GM19452 (cell line): Measurements from ENCODE around the gene C16orf96.

Source experiments
- ATAC-seq: cut with Tn5 transposase; IDR thresholded peaks from one replicate; pipeline ENCODE4 v1.9.1; 2021; ENCODE audit not compliant: unreplicated experiment

Gene C16orf96

DNA sequence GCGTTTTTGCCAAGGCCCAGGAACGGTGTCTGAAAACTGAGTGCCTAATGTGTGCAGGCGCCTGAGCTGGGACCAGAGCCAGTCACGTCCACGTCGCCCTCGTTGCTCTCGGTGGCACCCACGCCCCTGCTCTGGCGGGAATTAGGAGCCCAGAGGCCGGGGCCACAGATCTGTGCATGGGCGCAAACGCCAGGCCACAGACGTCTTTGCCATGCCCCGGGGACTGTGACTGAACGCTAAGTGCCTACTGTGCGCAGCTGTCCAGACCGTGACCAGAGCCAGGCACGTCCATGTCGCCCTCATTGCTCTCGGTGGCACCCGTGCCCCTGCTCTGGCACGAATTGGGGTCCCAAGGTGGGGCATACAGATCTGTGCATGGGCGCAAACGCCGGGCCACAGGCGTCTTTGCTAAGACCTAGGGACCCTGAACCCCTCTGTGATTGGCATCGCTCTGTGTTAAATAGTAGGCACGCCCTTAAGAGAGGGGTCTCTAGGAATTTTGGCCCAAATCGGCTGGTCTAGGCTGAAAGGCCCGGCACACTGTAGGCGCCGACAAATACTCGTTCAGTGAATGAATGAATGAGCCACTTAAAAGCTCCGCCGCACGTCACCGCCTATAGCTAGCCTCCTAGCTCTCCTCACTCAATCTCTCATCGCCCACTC lies 59.4 kb downstream of the C16orf96 start:
- no peak for ATAC-seq

DNA sequence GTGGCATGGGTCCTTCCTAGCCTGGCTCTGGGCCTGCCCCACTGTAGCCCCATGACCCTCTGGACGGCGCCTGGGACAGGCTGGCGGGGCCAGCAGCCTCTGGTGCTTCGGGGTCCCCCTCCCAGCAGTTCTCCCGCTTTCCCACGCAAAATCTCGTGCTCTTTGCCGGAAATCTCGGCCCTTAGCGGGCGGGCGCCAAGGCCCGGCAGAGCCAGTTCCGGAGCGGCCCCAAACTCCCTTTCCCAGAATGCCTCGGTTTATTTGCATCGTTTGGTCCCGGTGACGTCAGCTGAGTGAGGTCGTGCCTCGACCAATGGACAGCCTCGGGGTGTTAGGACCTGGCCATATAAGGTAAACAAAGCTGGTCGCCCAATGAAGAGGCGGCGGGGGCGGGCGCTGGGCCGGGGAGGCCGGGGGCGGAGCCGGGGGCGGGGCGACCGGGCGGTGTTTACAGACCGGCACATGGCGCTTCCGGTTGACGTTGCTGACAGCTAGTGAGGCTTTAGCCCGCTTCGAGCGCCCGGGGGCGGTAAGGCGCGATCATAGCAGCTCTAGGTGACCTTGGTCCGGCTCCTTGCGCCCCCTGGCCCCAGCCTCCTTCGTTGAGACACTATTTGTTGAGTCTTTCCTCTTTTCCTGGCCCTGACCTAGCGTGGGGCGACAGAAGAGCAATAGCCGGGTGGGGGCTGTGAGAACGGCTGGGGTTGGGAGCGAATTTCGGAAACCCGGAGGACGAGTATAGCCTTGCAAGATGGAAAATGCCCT lies 60.1 kb downstream of the C16orf96 start:
- peak; percentile 69 for ATAC-seq

DNA sequence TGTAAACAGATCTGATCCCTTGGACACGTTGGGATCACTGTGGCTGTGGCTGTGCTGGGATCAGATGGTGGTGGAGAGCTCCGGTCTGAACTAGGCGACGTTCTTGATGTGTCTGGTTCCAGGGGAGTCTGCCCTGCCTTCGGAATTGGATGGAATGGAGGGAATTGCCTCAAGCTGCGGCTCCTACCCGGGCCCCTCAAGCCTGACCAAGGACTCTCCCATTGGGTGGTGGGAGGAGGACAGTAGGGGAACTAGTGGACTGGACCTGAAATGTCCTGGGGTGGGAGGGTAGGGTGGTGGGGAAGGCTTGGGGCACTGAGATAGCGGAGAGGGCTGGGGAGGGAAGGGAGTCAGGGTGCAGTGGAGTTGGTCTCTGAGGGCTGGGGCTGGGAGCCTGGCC lies 61.7 kb downstream of the C16orf96 start:
- ATAC-seq: no peak

DNA sequence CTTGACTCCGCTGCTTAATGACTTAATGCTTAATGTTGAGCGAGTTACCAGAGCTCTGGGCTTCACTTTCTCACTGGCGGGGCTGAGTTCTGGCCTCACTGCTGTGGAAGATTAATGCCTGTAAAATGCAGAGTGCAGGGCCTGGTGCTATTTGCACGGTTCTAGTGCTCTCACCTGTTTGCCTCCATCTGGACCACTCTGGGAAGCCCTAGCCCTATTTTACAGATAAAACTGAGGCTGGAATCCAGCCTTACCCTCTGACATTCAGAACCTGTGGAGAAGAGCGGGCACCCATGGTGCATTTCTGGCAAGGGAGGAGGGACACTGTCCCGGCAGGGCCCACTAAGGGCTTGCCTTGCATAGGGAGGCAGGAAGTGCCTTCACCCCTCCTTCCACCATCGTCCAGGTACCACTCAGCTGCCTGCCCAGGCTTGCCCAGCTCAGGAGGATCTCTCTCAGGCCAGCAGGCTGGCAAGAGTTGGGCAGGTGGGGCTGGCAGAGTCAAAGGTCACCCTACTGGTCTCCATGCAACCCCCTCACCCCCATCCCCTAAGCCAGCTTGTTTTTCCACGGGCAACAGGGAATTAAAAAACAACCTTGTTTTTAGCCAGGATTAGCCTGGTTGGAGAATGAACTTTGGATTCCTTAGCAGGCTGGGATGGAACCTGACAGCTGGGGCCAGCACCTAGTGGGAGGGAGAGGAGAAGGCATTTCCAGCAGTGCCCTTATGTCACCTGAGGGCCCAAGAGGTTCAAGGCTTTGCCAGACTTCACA lies 62.7 kb downstream of the C16orf96 start:
- no peak for ATAC-seq

DNA sequence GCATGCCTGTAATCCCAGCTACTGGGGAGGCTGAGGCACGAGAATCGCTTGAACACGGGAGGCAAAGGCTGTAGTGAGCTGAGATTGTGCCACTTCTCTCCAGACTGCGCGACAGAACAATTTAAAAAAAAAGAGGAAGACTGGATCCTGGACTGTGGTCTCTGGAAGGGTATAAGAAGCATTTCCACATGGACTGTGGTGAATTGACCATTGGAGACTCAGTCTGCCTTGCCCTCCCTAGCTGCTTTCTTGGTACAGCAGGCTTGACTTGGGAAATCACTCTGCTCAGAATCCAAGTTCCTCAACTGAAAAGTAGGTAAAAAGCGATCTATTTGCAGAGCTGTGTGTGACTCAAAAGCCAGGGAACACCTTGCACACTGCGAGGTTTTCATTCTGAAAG lies 67.5 kb downstream of the C16orf96 start:
- no peak for ATAC-seq

DNA sequence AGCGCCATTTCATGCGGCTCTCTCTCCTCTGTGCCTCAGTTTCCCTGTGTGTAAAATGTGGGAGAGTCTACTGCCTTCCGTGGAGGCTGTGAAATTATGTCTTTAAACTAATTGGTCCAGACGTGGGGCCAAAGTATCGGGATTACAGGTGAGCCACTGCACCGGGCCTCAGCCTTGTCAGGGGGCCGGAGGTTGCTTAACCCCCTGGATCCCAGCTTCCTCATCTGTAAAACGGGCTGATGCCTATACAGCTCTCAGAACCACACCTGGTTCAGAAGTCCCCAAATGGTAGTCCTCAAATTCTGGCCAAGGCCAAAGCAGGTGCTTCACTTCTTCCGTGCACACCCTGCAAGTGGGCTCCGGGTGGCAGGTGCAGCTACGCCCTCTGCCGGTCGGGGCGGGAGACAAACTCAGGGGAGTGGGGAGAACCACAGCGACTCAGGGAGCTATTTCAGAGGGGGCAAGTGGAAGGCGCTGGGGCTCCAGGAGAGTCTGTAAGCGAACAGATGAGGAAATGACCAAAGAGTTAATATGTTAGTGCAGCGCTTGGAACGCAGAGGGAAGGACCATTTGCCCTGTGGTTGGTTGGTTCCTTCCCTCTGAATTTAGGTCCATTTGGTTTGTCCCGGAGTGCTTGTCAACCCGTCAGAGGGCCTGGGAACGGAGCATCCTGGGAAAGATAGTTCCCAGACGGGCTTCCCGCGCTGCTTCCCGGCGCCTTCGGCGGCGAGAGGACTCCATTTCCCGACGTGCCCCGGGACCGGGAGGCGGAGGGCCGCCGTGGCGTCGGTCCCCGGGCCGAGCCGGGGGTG lies 68.1 kb downstream of the C16orf96 start, which contains the start of gene MGRN1:
Gene MGRN1 (plus strand): TSS at position 812 of the 812 bp plus-strand sequence. CDS start 135 bp downstream, outside the sequence.
- peak; percentile 68 for ATAC-seq

DNA sequence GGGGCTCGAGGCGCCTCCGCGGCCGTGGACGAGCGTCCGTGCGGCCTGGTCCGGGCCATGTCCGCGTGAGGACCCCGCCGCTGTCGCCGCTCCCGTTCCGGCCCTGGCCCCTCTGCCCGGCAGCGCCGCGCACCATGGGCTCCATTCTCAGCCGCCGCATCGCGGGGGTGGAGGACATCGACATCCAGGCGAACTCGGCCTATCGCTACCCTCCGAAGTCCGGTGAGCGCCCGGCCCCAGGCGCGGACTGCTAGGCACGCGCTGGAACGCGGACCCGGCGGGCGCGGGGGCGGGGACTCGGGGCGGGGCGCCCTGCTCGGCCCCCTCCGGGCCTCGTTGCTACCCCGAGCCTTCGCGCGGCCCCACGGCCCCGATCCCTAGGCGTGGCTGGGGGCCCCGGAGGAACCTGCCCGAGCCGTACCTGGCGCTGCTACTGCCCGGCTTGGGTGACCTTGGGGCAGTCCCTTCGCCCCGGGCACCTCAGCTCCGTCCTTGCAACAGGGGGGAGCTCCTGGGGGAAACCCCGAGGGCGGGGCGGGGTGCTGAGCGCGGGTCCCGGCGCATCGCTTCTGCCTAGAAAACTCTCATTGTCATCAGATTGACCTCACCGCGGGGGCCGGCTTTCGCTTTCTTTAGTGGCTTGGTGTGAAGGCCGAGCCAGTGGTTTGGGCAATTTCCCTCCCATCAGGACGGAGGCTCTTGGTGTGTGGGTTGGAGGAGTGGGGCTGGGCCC lies 68.9 kb downstream of the C16orf96 start:
- peak; percentile 52 for ATAC-seq

DNA sequence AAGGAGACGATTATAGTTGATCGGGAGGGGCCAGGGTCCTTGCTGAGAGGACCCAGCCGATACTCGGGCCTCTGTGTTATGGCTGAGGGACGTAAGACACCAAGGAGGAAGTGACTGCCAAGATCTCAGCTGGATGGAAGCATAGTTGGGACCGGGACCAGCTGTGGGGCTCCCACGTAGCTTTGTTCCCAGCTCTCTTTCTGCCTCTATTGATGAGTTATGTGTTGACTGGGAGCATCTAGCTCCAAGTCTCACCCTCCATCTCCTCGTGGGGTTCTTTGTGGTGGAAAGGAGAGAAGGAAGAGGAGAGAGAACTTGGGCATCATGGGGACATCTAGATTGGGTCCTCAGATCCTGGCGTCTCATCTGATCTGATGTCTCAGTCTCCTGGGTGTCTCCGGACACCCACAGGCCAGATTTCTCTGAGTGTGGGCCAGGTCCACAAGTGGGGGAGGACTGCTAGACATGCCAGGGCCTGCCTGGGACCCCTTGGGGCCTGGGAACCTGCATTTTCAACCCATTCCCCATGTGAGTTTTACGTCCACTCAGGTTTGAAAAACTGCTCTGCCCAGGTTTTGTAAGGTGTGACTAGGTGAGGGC lies 69.5 kb downstream of the C16orf96 start:
- no peak for ATAC-seq

DNA sequence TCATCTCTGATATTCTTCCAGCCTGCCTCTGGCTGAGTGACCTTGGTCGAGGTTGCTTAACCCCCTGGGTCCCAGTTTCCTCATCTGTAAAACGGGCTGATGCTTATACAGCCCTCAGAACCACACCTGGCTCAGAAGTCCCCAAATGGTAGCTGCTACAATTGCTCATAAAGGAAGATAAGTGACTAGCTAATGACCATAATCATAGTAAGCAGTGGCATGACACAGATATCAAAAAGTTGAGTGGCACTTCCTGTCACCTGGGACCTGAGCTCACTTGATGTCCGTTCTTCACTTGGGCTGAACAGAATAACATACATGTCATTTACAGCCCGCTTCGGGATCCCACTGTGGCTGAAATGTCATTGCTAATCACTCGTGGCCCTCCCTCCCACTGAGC lies 70.3 kb downstream of the C16orf96 start:
- no peak for ATAC-seq

DNA sequence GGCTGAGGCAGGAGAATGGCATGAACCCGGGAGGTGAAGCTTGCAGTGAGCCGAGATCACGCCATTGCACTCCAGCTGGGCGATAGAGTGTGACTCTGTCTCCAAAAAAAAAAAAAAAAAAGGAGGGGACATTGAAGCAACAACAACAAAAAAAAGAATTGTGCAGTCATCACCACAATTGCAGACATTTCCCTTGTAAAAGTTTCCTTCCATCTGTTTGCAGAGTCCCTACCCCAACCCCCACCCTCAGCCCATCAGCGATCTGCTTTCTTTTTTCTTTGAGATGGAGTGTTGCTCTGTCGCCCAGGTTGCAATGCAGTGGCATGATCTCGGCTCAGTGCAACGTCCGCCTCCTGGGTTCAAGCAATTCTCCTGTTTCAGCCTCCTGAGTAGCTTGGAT lies 72.1 kb downstream of the C16orf96 start:
- no peak for ATAC-seq

DNA sequence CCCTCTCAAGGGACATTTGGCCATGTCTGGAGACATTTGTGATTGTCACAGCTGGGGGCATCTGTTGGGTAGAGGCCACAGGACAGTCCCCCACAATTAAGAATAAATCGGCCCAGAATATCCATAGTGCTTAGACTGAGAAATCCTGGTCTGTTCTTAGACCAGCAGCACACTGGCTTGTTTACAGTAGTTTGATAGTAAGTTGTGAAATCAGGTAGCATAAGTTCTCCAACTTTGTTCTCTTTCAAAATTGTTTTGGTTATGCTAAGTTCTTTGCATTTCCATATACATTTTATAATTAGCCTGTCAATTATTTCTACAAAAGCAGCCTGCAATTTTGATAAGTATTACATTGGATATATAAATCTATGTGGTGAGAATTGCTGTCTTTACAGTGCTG lies 75.3 kb downstream of the C16orf96 start:
- no peak for ATAC-seq

DNA sequence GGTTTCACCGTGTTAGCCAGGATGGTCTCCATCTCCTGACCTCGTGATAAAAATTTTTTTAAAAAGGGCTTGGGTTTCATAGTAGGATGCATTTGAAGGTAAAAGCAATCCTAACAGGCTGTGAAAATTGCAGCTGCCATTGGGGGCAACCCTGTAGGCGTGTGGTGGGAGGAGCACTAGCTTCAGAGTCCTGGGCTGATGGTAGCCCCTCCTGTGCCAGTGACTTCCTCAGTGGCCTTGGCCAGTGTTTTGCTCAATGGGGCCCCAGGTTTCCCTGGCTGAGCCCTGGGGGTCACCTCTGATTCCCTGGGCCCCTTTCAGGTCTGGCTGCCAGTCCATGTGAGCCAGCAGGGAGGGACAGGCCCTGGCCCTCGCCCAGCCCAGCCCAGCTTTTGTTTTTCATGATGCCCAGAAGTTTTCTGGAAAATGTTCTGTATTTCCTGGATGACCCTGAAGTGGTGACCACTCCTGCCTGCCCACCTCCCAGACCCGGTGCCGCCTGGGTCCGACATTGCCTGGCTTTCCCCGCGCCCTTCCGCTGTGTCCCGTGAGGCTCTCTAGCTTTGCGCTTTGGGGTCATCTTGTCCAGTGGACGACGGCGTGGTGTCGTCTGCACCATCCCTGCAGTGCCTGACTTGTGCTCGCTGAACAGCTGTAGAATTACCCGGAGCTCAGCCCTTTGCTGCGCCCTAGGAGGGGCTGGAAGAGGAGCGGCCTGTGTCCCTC lies 77.9 kb downstream of the C16orf96 start:
- ATAC-seq: no peak

DNA sequence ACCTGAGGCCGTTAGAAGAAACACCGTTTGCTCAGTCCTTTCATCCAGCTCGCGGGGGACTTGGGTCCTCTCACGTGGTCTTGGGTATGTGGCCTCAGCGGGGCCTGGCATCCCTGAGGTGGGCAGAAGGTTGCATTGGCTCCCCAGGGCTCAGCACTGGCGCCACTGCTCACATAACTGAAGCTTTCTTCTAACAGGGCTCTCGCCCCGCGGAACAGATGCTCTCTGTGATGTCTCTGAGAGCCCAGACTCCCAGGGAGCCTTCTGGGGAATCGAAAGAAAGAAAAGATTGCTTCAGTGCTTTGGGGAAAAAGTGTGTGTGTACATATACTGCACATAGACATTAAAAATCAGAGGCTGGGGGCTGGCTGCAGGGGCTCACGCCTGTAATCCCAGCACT lies 78.6 kb downstream of the C16orf96 start:
- no peak for ATAC-seq

DNA sequence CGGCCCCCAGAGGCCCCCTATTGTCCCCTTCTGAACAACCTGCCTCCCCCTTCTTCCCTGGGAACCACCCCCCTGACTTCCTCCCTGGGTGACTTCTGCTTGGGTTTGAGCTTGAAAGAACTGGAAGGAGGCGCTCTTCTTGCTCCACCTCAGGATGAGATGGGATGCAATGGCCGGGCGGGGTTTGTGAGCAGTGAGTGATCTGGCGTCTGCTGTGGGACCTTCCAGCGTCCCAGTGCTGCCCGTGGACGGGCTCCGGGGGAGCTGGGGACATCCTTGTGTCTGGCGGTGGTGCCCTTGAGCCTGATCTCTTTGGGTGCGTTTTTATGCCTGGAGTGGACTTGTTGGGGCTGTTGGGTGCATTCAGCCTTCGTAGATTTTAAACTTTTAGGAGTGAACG lies 80.1 kb downstream of the C16orf96 start:
- no peak for ATAC-seq

DNA sequence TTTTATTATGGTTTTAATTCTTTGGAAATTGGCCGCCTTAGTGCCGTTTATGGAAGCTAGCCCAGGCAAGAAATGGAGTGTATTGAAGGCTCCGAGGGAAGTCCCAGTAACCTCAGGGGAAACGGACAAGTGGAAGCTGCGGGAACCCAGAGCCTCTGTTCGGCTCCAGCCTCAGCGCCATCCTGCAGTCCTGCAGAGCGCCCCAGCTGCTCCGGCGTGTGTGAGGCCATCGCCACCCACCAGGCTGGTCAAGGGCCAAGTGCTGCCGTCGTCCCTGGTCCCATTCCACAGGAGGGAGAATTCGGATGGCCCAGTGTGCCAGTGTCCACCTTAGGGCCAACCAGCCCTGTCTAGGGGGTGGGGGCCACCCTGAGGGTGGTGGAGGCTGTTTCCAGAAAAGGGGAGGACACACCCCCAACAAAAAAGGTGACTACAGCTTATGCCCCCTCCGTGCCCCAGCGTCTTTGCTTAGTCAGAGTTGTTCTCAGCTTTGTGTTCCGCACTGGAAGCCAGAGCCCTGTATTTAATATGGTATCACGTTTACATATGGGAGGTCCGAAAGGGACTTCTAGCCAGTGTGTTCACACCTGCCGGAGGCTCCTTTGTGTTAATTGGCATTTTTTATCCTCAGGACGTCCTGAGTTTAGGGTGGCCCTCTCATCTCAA lies 81.5 kb downstream of the C16orf96 start:
- no peak for ATAC-seq

DNA sequence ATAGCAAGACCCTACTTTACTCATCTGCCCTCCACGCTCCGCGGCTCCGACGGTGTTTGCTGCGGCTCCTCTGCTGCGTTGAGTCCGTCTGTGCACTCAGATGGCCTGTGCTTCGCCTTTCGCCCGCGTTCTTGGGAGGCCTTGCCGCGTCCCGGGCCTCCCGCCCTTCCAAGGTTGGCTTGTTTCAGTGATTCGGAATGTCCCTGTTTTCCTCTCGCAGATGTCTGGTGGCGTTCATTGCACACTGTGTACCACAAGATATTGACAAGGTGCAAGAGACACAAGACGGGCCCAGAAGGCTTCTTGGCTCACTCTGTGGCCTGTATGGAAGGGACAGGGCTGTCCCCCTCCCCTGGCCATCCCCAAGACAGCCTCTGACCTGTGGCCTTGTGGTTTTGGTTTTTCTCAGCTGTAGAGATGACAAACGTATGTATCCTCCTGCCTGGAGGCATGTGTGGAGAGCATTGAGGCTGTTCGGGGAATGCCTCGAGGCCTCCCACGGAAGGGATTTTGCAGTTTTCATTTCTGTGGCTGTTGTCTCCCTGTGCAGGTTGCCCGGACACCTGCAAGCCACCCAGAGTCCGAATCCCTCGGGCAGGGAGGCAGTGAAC lies 83.9 kb downstream of the C16orf96 start:
- ATAC-seq: no peak

DNA sequence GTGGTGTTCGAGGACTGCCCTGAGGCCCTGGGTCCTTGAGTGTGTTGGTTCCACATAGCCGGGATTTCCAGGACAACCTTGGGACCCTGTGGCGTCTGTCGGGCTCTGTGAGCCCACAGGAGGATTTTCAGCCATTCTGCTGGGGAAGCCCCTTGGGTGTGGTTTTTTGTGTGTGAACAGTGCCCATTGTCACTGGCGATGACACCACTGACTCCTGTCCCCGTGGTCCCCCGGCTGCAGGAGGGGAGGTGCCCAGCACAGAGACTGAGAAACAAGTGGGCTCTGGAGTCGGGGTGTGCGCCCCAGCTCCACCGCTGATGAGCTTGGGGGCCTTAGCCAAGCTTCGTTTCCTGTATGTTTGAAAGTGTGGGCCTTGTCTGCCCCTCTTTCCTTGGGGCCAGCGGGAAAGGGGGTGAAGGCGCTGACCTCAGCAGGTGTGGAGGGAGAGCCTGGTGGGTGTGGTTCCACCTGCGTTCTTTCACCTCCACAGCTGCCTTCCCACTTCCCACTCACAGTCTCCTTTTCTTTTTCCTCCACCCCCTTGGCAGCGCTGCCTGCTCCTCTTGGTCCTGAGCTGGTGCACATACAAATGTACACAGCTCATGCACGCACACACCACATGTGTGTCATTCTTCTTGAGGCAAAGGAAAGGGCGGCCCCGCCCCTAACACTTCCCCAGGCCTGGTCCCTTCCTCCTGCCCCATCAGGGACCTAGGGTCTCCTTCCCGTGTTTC lies 84.6 kb downstream of the C16orf96 start:
- ATAC-seq: no peak

DNA sequence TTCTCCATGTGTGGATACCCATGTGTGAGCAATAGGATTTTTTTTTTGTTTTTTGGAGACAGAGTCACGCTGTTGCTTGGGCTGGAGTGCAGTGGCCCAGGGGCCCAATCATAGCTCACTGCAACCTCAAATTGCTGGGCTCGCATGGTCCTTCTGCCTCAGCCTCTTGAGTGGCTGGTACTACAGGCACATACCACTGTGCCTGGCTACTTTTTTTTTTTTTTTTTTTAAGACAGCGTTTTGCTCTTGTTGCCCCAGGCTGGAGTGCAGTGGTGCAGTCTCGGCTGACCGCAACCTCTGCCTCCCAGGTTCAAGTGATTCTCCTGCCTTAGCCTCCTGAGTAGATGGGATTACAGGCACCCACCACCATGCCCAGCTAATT lies 85.2 kb downstream of the C16orf96 start:
- ATAC-seq: no peak
